CD4-positive, alpha-beta T cell treated with Interleukin-17A for 4 hours (primary cell): ENCODE results near the gene RAVER1.
"Not testable (repeated sequence)": the region's sequence is repeated elsewhere in the genome, so short reads cannot be mapped to it uniquely, and the experiment has no call there.

Source experiments
- DNase-seq: peaks from one replicate; pipeline ENCODE4 v3.0.0-alpha.2; 2020; ENCODE audit warnings: mixed read lengths

The RAVER1 gene

GRCh38 chr19:10289836-10290356, 43.4 kb downstream of the RAVER1 start, which contains the start of gene ICAM5:
ICAM5 (plus strand) TSS chr19:10289952; CDS start chr19:10290044, 92 bp downstream.
- DNase-seq: peak; percentile 42

GRCh38 chr19:10289167-10289835, 44.0 kb downstream of the RAVER1 start:
- peak; percentile 60 for DNase-seq

GRCh38 chr19:10288662-10289166, 44.6 kb downstream of the RAVER1 start:
- DNase-seq: peak; percentile 56

GRCh38 chr19:10286803-10287737, 46.3 kb downstream of the RAVER1 start, which contains the start of gene ICAM4:
ICAM4 (plus strand) TSS chr19:10286955; CDS start chr19:10287013, 58 bp downstream.
- peak; percentile 53 for DNase-seq

GRCh38 chr19:10285393-10285792, 47.9 kb downstream of the RAVER1 start:
- no peak for DNase-seq

GRCh38 chr19:10284960-10285278, 48.4 kb downstream of the RAVER1 start:
- no peak for DNase-seq

GRCh38 chr19:10284065-10284959, 49.0 kb downstream of the RAVER1 start:
- DNase-seq: no peak

GRCh38 chr19:10283301-10284064, 49.8 kb downstream of the RAVER1 start:
- DNase-seq: no peak

- not testable (repeated sequence) for DNase-seq
These were observed 51.3 kb downstream of the RAVER1 start for GRCh38 chr19:10282043-10282442.

- DNase-seq: no peak
These were observed 53.4 kb downstream of the RAVER1 start for GRCh38 chr19:10279737-10280442.

- DNase-seq: no peak
These were observed 54.4 kb downstream of the RAVER1 start for GRCh38 chr19:10278935-10279334.

- DNase-seq: no peak
These were observed 55.3 kb downstream of the RAVER1 start for GRCh38 chr19:10277795-10278589.

- DNase-seq: no peak
These were observed 58.7 kb downstream of the RAVER1 start for GRCh38 chr19:10274589-10274988.

GRCh38 chr19:10271543-10272086, 61.7 kb downstream of the RAVER1 start:
- peak; percentile 28 for DNase-seq

GRCh38 chr19:10270616-10271394, 62.5 kb downstream of the RAVER1 start, which contains the start of gene ICAM1:
ICAM1 (plus strand) TSS chr19:10271120; CDS start chr19:10271160, 40 bp downstream.
- DNase-seq: peak; percentile 77

GRCh38 chr19:10270180-10270615, 63.1 kb downstream of the RAVER1 start:
- peak; percentile 70 for DNase-seq

GRCh38 chr19:10269333-10270179, 63.8 kb downstream of the RAVER1 start:
- DNase-seq: peak; percentile 91

- DNase-seq: no peak
These were observed 65.3 kb downstream of the RAVER1 start for GRCh38 chr19:10268071-10268470.
